Stimulated activated CD8-positive, alpha-beta memory T cell treated with anti-CD3 and anti-CD28 coated beads, Interleukin-7, amount 100 ng/mL, for 4 hours (primary cell): ENCODE measurements around the gene JMJD4.

Experiments used
- DNase-seq, 2 donors: peaks; one replicate each; pipeline ENCODE4 v3.0.0-alpha.2; 2020; ENCODE audit warnings: low read depth in 2 of 2

The JMJD4 gene

DNA sequence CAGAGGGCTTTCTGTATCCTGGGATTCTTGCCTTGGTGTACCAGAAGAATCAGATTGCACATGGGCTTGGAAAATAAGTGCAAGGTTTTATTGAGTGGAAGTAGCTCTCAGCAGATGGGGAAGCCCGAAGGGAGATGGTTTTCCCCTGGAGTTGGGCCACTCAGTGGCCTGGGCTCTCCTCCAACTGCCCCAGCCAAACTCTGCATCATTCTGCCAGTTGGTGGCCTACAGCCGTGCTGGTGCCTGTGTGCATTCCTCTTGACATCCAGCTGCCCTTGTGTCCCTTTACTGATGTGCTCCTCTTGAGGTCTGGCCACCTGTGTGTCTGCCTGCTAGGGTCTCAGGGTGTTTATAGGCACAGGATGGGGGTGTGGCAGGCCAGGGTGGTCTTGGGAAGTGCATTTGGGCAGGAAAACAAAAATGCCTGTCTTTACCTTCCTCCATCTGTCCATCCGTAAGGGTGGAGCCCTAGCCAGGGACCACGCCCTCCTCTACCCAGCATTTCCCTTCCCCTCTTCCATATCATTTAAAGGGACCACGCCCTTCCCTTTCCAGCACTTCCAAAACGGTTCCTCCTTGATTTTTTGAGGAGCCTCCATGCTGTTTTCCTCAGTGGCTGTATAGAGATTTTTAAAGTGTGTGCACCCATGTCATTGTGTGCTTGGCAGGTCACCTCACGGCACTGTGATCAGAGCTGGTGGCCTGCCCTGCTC lies 19.1 kb upstream of the JMJD4 start:
- DNase-seq, result no peak

DNA sequence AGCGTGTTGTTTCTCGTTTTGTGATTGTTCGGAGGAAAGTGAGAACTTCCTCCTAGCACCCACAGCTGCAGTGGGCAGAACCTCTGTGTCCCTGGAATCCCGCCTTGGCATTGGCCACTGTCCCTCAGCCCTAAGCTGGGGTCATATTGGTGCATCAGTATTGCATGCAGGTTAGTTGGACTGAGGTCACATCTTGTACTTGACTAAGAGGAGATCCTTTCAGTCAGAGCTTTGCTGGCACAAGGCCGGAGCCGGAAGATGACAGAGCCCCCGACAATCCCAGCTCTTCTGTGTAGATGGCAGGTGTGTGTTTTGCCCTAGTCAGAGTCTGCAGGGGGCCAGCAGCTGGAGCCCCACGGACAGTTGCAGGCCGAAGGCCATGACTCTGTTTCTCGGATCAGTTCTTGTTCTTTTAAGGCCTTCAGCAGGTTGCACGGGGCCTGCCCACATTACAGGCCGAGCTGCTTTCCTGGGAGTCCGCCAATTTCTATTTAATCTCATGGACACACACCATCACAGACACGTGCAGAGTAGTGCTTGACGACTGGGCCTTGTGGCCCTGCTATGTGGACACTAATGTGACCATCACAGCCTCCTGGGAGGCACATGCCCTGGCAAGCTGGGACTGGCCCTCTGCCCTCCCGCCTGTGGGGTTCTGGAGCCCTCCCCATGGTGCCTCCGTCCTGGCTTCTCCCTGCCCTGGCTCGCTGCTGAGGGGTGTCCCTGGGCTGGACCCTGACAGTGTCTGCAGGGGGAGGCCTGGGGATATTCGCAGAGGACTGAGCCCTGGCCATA lies 15.0 kb upstream of the JMJD4 start:
- DNase-seq, result no peak

- no peak for DNase-seq
Observed at GRCh38 chr1:227749225-227749624, 14.1 kb upstream of the JMJD4 start.

- no peak for DNase-seq
Observed at GRCh38 chr1:227748496-227749182, 13.5 kb upstream of the JMJD4 start.

- DNase-seq, result no peak
Observed at GRCh38 chr1:227747948-227748495, 12.9 kb upstream of the JMJD4 start.

- DNase-seq, result no peak
Observed at GRCh38 chr1:227747382-227747781, 12.3 kb upstream of the JMJD4 start.

GRCh38 chr1:227746676-227747075 lies 11.6 kb upstream of the JMJD4 start:
- no peak for DNase-seq

DNA sequence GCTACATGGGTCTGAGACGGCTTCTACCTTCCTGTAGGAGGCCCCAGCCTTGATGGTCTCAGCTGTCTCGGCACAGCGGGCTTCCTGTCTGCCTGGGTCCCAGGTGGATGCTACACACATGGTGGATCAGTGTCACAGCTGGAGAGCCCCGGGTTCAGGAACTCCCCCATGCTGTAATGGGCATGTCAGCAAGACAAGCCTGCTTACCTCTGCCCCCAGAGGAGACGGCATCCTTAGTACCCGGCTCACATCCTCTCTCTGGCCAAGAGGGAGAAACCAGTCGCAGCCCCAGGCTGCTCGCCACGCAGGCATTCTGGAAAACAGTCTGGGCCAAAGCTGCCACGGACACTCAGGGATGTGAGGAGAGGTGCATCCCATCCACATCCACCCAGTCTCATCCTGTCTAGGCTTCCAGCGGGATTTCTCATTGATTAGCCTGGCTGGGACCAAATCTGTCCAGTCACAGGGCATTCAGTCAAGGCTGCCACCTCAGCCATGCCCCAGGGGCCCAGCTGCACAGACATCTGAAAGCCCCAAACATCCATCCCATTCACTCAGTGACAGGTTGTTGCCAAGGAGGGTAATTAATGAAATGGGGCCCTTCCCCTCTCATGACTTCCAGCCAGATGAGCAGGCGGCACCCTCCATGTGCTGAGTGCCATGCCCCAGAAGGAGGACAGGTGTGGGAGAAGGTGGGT lies 10.6 kb upstream of the JMJD4 start:
- DNase-seq, result no peak

DNA sequence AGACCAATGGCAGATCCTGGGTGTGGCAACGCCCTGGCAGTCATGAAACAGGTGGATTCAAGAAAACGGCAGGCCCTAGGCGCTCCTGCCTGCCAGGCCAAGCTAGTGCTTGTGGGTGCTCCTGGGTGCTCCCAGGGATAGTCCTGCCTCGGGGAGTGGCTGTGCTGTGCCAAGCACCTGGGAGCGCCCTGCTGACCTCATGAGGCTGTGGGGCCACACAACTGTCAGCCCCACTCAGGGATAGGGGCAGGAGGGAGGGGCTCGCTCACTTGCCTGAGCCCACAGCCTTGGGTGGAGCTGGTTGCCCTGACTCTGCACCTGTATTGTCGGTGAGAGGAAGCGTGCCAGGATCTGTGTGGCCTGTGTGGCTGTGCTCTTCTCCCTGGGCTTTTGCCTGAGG lies 9.6 kb upstream of the JMJD4 start:
- DNase-seq, result no peak

GRCh38 chr1:227742738-227743715 lies 7.9 kb upstream of the JMJD4 start:
- no peak for DNase-seq

DNA sequence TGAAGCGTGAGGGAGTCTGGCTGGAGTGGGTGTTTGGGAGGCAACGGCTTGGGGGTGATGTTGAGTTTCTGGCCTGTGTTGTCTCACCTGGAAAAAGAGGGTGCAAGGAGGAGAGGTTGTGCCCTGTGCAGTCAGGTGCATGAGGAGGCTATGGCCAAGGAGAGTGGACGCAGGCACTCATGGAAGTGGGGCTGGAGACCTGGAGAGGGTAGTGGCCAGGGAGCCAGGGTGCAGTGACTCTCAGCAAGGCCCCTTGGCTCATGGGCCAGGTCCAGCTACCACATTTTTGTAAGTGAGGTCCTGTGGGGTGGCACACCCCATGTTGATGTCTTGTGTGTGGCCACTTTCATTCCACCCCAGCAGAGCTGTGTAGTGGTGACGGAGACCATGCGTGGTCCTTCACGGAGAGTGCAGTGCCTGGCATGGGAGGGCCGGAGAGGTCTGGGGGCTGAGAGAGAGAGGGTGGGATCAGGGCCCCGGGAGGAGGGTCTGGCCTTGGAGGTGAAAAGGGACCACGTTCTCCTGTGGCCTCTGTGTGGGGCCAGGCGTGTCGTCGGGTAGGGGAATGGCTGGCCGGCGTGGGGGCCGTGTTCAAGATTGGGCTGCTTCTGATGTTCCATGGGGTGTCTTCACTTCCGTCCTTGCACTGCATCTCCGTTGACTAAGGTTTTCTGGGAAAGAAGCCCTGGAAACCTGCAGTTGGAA lies 6.2 kb upstream of the JMJD4 start:
- no peak for DNase-seq

DNA sequence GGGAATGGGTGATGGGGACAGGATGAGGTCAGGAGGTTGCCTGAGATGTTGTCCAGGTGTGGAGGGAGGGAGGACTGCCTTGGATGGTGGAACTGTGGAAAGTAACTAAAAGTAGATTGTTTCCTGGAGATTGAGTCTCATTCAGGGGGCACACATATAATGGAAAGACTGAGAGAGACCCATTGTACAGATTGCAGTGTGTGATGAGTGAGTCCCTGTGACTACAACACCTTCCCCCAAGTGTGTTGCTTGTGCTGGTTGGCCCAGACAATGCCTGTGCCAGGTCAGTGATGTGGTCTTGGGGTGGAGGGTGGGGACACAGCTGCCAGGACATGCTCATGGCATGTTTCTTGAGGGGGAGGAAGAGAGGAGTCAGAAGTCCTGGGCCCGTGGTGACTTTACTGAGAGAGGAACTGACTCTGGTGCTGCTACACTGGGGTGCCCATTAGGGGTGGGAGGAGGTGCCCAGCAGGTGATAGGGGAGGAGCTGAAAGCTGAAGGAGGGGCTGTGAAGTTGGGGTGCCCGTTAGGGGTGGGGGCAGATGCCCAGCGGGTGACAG lies 5.4 kb upstream of the JMJD4 start:
- no peak for DNase-seq

GRCh38 chr1:227739636-227740035 lies 4.5 kb upstream of the JMJD4 start:
- DNase-seq, result no peak

GRCh38 chr1:227738820-227739219 lies 3.7 kb upstream of the JMJD4 start:
- no peak for DNase-seq

DNA sequence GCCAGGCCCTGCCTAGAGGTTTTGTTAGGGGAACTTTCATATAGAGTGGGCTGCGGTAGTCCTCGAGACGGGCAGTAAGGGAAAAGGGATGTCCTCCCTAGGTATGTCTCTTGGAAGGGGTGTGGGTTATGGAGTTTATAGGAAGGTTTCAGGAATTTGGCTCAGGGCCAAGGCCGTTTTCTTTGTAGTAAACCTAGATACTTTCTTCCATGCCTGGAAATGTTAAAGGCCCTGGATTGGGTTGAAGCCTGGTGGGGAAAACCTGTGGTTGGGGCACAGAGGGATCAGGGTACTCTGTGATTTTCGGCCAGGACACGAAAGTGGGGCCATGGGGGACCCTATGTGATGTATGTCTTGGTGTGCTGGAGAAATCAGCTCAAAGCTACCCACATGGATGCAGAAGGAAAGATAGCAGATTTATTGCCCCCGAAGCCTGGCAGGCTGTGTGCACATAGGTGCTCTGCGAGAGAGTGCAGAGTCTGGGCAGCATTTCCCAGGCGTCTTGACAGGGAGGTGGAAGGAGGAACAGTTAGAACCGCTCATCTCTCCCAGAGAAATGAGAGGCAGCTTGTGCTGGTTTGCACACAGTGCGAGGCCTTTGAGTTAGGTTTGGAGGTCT lies 1.8 kb upstream of the JMJD4 start:
- DNase-seq, result no peak

DNA sequence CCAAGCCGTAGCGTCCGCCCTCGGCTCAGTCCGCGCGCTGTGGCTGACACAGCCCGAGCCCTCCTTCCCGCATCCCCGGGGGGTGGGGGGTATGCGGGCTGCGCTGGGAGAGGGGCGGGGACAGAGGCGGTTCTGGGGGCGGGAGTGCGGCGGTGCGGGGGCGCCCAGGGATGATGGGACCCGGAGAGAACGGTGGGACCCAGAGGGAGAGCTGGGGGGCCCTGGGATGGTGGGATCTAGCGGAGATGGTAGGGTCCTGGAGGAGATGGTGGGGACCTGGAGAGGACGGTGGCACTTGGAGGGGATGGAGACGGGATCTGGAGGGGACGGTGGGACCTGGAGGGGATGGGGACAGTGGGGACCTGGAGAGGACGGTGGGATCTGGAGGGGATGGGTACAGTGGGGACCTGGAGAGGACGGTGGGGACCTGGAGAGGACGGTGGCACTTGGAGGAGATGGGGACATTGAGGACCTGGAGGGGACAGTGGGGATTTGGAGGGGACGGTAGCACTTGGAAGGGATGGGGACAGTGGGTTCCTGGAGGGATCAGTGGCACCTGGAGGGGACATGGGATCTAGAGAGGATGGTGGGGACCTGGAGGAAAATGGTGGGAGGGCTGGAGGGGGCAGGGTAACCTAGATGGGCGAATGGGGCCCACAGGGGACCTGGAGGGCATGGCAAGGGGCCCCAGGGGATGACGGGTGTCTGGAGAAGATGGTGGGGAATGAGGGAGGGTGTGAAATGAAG lies 610 bp upstream of the JMJD4 start:
- DNase-seq, result no peak

GRCh38 chr1:227734546-227734855 lies 601 bp downstream of the JMJD4 start:
- DNase-seq, result no peak

DNA sequence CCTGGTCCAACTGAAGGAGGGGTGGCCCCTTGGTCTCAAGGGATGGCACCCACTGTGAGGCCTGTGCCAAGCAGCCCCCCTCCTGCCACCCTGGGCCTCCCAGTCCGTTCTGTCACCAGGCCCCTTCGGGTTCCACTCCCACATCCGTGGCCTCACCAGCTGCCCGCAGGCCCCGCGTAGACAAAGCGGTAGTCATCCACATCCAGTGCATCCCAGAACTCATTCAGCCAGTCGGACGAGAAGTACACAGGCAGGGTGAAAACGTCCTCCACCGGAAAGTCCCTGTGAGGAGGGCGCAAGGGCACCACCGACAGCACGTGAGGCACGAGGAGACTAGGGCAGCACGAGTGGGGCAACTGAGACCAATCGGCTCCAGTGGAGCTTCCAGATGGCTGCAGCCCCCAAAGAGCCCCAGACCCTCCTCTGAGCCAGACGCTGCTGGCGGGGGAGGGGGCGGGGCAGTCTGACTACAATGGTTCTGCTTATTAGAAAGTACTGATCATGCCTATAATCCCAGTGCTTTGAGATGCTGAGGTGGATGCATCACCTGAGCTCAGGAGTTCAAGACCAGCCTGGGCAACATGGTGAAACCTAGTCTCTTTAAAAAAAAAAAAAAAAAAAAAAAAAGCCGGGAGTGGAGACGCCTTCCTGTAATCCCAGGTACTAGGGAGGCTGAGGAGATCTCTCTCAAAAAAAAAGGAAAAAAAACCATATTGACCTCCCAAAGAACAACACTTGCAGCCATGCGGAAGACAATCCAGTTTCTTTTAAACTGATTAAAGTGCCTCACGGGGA lies 1.2 kb downstream of the JMJD4 start:
- DNase-seq, result no peak
